Activated B cell treated with CpG ODN at 0.5 μM for 24 hours (primary cell): ENCODE results near the gene PRRG4. TPM values are rescaled to one million over a fixed set of nuclear protein-coding genes. Genes with fewer than 3 reads are reported as not detected.

Source experiments
- ATAC-seq: fragments of 200-7000 bp; cut with Tn5 transposase; one replicate; pipeline ENCODE4 v1.10.0; 2021; ENCODE audit warnings: low read depth, mild to moderate bottlenecking, moderate library complexity
- CTCF ChIA-PET: fragments of 350-600 bp; sonication (Branson Sonifier 250); formaldehyde crosslinking; loops from one replicate; lab custom pipeline; 2021; ENCODE audit warnings: antibody characterized with exemption; lab: Charles Lee
- POLR2A ChIA-PET: fragments of 350-600 bp; sonication (Branson Sonifier 250); formaldehyde crosslinking; loops from one replicate; lab custom pipeline; 2021; ENCODE audit warnings: antibody characterized with exemption; lab: Charles Lee
- DNase-seq: peaks from one replicate; pipeline ENCODE4 v3.0.0; 2022
- H3K27ac Mint-ChIP-seq: one replicate; pipeline ENCODE4 v1.8.0; 2020; ENCODE audit warnings: mixed read lengths
- H3K27me3 Mint-ChIP-seq: one replicate; pipeline ENCODE4 v1.8.0; 2021; ENCODE audit warnings: mixed read lengths
- H3K36me3 Mint-ChIP-seq: one replicate; pipeline ENCODE4 v1.8.0; 2021; ENCODE audit warnings: low read depth, mixed read lengths
- H3K4me1 Mint-ChIP-seq: one replicate; pipeline ENCODE4 v1.8.0; 2021; ENCODE audit warnings: mixed read lengths
- H3K4me3 Mint-ChIP-seq: one replicate; pipeline ENCODE4 v1.8.0; 2020; ENCODE audit warnings: mild to moderate bottlenecking, mixed read lengths
- H3K9me3 Mint-ChIP-seq: one replicate; pipeline ENCODE4 v1.8.0; 2020; ENCODE audit warnings: mixed read lengths
- intact Hi-C: fragments of 100-400 bp; cut with micrococcal nuclease; formaldehyde crosslinking; loops from one replicate; pipeline ENCODE4 v1.15.1; 2024
- total RNA-seq: library from RNA; stranded (reverse); gene quantifications from 2 replicates; pipeline ENCODE4 v1.2.3, GENCODE V29; 2022
- TF ChIP-seq, protein P1 (sequence below): fragments of 200-600 bp; IDR thresholded peaks from one replicate; pipeline ENCODE4 v1.8.0; 2022; ENCODE audit warnings: antibody characterized with exemption, mild to moderate bottlenecking

Gene PRRG4
- total RNA-seq, 1 donor from 2014 or later = 0.33 TPM

DNA sequence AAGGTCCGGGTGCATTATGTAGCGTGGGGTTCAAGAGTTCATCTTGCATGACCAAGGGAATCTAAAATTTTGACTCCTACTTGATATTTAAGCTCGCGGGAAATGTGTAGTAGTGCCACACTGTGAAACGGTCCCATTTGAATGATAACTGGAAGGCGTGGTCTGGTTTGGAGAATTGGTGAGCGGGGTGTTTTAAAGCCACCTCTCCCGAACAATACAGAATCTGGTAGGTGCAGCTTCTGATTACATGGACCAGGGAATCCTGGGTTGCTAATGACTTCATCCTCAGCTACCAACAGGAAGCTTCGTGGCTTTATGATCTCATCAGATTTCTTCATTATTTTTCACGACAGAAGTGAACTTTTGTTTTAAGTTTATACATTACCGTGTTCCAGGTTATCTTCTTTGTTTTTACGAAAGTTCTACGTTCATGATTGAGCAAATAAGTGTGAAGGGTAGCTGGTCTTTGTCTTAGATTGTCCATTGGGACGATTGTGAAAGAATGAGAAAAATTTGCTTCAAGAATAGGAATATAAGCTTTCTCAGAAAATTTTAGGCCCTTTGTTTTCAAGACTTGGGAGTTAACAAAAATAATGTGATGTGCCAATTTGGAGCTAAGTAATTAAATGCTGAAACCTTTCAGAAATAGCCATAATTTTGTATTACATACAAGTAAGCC, 64.6 kb downstream of the PRRG4 start:
- POLR2A ChIA-PET = interaction anchor here (1.1 kb wide), 1 partner anchor 144 kb away, joined by 3 read pairs; no protein-coding TSS in a partner anchor
- Mint-ChIP-seq H3K4me1 (peaks cover 30% of the 10 kb centered on the region), H3K36me3 (peaks cover 3% of the 10 kb centered on the region), H3K4me3 (peak overlapping the region; percentile 94), H3K27me3 (no peaks in the 10 kb centered on the region), H3K27ac (peak overlapping the region; percentile 82), H3K9me3 (no peaks in the 10 kb centered on the region)
- ATAC-seq (no peak), DNase-seq (no peak)
- TF ChIP-seq, protein P1, sequence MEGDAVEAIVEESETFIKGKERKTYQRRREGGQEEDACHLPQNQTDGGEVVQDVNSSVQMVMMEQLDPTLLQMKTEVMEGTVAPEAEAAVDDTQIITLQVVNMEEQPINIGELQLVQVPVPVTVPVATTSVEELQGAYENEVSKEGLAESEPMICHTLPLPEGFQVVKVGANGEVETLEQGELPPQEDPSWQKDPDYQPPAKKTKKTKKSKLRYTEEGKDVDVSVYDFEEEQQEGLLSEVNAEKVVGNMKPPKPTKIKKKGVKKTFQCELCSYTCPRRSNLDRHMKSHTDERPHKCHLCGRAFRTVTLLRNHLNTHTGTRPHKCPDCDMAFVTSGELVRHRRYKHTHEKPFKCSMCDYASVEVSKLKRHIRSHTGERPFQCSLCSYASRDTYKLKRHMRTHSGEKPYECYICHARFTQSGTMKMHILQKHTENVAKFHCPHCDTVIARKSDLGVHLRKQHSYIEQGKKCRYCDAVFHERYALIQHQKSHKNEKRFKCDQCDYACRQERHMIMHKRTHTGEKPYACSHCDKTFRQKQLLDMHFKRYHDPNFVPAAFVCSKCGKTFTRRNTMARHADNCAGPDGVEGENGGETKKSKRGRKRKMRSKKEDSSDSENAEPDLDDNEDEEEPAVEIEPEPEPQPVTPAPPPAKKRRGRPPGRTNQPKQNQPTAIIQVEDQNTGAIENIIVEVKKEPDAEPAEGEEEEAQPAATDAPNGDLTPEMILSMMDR = no peak
- intact Hi-C loops = loop anchor here (5.0 to 10.0 kb wide), 2 partner anchors 841 to 1543 kb away; partner anchors contain the start of genes CAT and CD59
- CTCF ChIA-PET = interaction anchor here (1.1 kb wide), 1 partner anchor 1923 kb away, joined by 3 read pairs; no protein-coding TSS in a partner anchor

DNA sequence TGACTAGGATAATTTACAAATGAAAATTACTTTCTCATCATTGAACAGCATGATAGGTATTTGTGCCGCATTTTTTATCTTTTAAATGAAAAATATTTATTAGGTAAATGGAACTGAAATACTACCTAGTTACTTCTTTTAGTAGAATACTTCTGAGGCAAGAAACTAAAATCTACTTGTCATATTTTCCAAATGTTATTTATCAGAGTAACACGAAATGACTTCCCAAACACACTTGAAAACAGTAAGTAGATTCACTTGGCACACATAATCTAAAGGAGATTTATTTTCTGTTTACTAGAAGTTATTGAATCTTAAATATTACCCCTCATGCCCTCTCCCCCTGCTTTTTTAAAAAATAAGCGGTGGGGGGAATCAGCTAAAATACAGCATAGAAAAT, 65.2 kb downstream of the PRRG4 start:
- ATAC-seq = no peak
- Mint-ChIP-seq H3K36me3 (peaks cover 8% of the 10 kb centered on the region), H3K4me3 (peak overlapping the region; percentile 94), H3K27ac (no peak overlapping the region), H3K9me3 (no peaks in the 10 kb centered on the region), H3K27me3 (no peaks in the 10 kb centered on the region), H3K4me1 (peaks cover 35% of the 10 kb centered on the region)
- intact Hi-C loops = loop anchor here (5.0 to 10.0 kb wide), 2 partner anchors 840 to 1542 kb away; partner anchors contain the start of genes CAT and CD59
- no peak for DNase-seq
- TF ChIP-seq, protein P1 = no peak
- ChIA-PET CTCF (interaction anchor here (1.1 kb wide), 1 partner anchor 1922 kb away, joined by 3 read pairs; no protein-coding TSS in a partner anchor), POLR2A (interaction anchor here (1.1 kb wide), 1 partner anchor 144 kb away, joined by 3 read pairs; no protein-coding TSS in a partner anchor)

DNA sequence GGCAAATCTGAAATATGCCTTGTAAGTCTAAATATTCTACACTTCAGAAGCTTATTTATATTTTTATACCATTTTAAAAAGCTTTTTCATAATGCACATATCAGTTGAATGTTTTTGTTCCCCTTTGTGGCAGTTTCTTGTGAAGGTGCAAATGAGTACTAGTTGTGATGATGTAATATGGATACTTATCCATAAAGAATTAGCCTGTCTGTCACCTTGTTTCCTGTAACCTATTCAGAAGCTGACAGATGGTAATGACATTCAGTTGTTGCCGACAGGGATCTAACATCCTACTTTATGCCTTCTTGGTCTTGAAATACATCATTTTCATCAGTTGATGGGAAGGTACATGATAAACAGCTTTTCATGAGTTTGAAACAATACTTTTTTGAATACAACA, 65.7 kb downstream of the PRRG4 start:
- Mint-ChIP-seq H3K36me3 (peaks cover 9% of the 10 kb centered on the region), H3K4me1 (peaks cover 35% of the 10 kb centered on the region), H3K4me3 (peak overlapping the region; percentile 38), H3K9me3 (no peaks in the 10 kb centered on the region), H3K27ac (no peak overlapping the region), H3K27me3 (no peaks in the 10 kb centered on the region)
- ATAC-seq (no peak), DNase-seq (no peak)
- ChIA-PET POLR2A (no interaction called here), CTCF (no interaction called here)
- intact Hi-C loops = loop anchor here (10.0 kb wide), 1 partner anchor 839 kb away; the partner anchor contains the start of gene CD59
- TF ChIP-seq, protein P1 = no peak

DNA sequence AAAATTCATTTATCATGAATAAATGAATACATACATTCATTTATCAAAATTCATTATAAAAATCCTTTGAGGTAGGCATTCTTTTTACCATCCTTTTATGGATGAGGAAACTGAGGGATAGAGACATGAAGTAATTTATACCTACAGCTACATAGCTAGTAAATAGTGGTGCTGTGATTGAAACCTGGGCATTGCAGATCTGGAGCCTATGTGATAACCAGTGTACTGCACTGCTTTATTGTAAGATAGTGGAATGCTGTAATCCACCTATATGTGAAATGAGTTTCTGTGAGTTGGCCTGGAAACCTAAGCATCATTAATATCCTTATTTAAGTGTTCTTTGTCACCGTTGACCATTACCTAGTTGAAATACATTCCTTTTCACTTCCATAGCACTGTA, 67.4 kb downstream of the PRRG4 start:
- Mint-ChIP-seq H3K27ac (no peak overlapping the region), H3K36me3 (peaks cover 9% of the 10 kb centered on the region), H3K4me1 (peaks cover 29% of the 10 kb centered on the region), H3K27me3 (no peaks in the 10 kb centered on the region), H3K4me3 (no peak overlapping the region), H3K9me3 (no peaks in the 10 kb centered on the region)
- ATAC-seq (no peak), DNase-seq (no peak)
- intact Hi-C loops = loop anchor here (10.0 kb wide), 1 partner anchor 838 kb away; the partner anchor contains the start of gene CD59
- ChIA-PET CTCF (interaction anchor here (0.9 kb wide), 1 partner anchor 10 kb away, joined by 3 read pairs; no protein-coding TSS in a partner anchor), POLR2A (no interaction called here)
- TF ChIP-seq, protein P1 = no peak

DNA sequence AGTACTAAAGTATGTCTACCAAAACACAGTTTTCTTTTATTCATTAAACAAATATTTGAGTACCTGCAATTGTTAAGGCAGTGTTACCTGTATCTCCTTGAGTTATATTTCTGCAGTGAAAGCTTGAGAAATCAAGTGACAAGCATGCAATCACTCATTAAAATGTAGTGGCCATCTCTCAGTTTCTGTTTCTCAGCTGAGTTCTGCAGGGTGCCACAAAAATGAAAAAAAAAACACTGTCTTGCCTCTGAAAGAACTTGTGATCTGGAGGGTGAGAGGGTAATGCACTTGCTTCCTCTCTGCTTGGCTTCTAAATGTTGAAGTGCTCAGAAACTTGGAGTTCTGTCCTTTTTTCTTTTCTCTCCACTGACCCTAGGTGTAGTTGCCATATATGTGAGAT, 69.7 kb downstream of the PRRG4 start:
- TF ChIP-seq, protein P1 = no peak
- DNase-seq (no peak), ATAC-seq (no peak)
- Mint-ChIP-seq H3K36me3 (peaks cover 7% of the 10 kb centered on the region), H3K4me1 (peaks cover 23% of the 10 kb centered on the region), H3K27me3 (no peaks in the 10 kb centered on the region), H3K9me3 (no peaks in the 10 kb centered on the region), H3K27ac (no peak overlapping the region), H3K4me3 (no peak overlapping the region)
- CTCF ChIA-PET = no interaction called here
- POLR2A ChIA-PET = no interaction called here
- intact Hi-C loops = loop anchor here (10.0 kb wide), 1 partner anchor 835 kb away; the partner anchor contains the start of gene CD59
